Activated gamma-delta T cell (primary cell): Measurements from ENCODE around the gene CCL13.
"Not testable (repeated sequence)": the region's sequence is repeated elsewhere in the genome, so short reads cannot be mapped to it uniquely, and the experiment has no call there.

Experiments
- DNase-seq: peaks from one replicate; lab custom pipeline; 2025; lab: John Stamatoyannopoulos, UW
- total RNA-seq, 2 donors: gene quantifications; one replicate each; lab custom pipeline; 2026; lab: John Stamatoyannopoulos, UW

CCL13 gene
- total RNA-seq: 0 reads per million in 2 donors

GRCh38 chr17:34356194-34356593 is at the start of gene CCL13:
Gene CCL13 (plus strand): TSS chr17:34356480. CDS start chr17:34356527, 47 bp downstream.
- DNase-seq: no peak

GRCh38 chr17:34307110-34307509 is 49.2 kb upstream of the CCL13 start:
- DNase-seq: no peak

GRCh38 chr17:34308371-34308770 is 47.9 kb upstream of the CCL13 start:
- DNase-seq: no peak

DNA sequence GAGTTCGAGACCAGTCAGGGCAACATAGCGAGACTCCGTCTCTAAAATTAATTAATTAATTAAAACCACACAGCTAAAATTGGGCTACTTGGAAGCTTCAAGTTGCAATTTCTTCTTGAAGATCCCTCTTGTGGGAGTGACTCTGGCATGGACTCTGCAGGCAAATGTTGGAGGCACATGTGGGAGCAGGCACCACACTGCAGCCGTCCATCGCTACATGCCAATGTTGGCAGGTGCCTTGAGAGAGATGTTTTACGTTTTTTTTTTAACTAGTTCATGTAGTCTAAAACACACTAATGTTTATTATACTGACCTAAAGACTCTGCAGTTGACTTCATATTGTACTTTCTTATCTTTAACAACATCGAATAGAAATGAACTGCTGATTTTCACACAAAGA is 45.0 kb upstream of the CCL13 start:
- DNase-seq: no peak

DNA sequence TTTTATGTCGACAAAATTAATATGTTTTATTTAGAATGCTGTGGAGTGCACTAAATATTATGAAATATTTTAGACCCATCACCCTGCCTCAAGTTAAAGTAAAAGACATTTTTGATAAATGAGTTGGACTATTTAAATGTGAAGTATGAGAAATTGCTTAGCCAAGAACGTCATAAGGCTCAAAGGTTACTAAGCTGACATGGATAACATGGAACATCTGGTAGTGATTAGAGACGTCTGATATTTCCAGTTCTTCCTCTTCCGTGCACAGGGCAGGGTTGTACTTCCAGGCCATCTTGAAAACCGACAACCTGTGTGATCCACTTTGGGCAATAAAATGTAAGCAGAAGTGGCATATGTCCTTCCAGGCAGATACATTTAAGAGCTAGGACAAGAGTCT is 44.2 kb upstream of the CCL13 start:
- no peak for DNase-seq

GRCh38 chr17:34313164-34313563 is 43.1 kb upstream of the CCL13 start:
- DNase-seq: no peak

DNA sequence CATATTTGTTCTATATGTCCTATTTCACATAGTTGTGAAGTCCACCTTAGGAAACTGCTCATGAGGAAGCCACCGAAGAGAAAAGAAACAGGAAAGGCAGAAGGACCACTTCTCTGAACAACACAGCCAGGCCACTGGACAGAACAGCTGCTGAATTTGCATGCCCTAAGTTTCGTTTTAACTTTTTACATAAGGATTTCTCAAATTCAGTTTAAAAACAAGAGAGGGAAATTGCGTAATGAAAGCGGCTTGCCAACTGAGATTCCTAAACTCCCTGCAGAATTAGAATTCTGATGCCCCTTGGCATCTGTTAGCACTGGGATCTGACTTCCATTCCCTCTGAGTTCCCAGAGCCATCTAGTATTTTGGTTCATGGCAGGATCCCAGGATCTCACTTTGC is 42.0 kb upstream of the CCL13 start:
- no peak for DNase-seq

- DNase-seq: no peak
Observed at GRCh38 chr17:34318474-34318873, 37.8 kb upstream of the CCL13 start.

DNA sequence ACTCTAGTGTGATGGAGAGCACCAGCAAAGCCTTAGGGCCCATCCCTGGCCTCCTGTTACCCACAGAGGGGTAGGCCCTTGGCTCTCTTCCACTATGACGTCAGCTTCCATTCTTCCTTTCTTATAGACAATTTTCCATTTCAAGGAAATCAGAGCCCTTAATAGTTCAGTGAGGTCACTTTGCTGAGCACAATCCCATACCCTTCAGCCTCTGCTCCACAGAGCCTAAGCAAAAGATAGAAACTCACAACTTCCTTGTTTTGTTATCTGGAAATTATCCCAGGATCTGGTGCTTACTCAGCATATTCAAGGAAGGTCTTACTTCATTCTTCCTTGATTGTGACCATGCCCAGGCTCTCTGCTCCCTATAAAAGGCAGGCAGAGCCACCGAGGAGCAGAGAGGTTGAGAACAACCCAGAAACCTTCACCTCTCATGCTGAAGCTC is 37.2 kb upstream of the CCL13 start, which contains the start of gene CCL8:
Gene CCL8 (plus strand): TSS at position 397 of the 445 bp plus-strand sequence. CDS start 67 bp downstream, outside the sequence.
- no peak for DNase-seq

- no peak for DNase-seq
Observed at GRCh38 chr17:34321964-34322363, 34.3 kb upstream of the CCL13 start.

- not testable (repeated sequence) for DNase-seq
Observed at GRCh38 chr17:34327580-34327979, 28.7 kb upstream of the CCL13 start.

DNA sequence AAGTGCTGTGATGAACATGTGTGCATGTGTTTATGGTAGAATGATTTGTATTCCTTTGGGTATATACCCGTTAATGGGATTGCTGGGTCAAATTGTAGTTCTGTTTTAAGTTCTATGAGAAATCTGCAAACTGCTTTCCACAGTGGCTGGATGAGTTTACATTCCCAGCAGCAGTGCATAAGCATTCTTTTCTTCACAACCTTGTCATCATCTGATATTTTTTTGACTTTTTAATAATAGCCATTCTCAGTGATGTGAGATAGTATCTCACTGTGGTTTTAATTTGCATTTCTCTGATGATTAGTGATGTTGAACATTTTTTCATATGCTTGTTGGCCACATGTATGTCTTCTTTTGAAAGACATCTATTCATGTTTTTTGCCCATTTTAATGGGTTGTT is 18.6 kb upstream of the CCL13 start:
- DNase-seq: no peak

- DNase-seq: no peak
Observed at GRCh38 chr17:34339138-34339770, 17.0 kb upstream of the CCL13 start.

DNA sequence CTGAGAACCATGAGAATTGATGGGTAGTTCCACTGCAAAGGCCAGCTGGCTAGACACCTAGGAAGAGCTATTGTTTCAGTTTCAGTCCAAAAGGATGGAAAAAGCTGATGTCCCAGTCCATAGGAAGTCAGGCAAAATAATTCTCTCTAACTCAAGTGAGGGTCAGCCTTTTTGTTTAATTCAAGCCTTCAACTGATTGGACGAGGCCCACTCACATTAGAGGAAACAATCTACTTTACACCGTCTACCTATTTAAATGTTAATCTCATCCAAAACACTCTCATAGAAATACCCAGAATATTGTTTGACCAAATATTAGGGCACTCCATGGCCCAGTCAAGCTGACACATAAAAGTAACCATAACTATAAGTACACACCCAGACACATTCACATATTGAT is 14.4 kb upstream of the CCL13 start:
- no peak for DNase-seq

- no peak for DNase-seq
Observed at GRCh38 chr17:34347063-34347462, 9.2 kb upstream of the CCL13 start.

GRCh38 chr17:34349751-34350150 is 6.5 kb upstream of the CCL13 start:
- no peak for DNase-seq

GRCh38 chr17:34351096-34351495 is 5.2 kb upstream of the CCL13 start:
- no peak for DNase-seq

GRCh38 chr17:34352191-34352590 is 4.1 kb upstream of the CCL13 start:
- no peak for DNase-seq

DNA sequence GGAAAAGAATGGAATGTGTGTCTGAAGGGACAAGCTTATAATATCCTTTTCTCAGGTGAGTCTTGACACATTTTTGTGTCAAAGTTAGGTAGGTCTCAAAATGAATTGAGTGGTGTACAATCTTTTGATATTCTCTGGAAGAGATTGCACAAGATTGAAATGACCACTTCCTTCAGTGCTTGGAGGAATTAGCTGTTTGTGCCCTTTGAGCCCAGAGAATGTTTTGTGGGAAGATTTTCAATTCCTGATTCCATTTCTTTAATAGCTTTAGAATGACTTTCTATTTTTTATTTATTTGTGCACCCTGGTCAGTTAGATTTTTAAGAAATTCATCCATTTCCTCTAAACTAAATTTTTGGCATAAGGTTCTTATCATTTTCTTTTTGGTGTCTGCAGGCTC is 1.6 kb upstream of the CCL13 start:
- no peak for DNase-seq

GRCh38 chr17:34357398-34357797 is 1.1 kb downstream of the CCL13 start:
- DNase-seq: no peak

DNA sequence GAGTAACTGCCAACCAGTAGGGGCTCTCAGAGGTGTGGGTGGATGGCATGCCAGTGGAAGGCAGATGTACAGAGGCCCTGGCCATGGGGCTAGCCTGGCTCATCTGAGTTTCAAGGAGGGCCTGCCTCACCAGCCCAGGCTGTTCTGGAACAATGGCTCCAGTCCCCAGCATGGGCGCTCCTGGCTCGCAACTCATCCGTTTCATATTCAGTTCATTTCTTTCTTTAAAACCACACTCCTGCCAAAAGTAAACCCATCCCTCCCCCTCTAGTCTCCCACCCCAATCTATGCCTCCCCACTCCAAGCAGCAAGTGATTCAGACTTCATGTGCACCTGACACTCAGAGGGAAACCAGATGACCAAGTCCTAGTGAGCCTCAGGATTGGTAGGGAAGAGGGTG is 2.4 kb downstream of the CCL13 start:
- no peak for DNase-seq

DNA sequence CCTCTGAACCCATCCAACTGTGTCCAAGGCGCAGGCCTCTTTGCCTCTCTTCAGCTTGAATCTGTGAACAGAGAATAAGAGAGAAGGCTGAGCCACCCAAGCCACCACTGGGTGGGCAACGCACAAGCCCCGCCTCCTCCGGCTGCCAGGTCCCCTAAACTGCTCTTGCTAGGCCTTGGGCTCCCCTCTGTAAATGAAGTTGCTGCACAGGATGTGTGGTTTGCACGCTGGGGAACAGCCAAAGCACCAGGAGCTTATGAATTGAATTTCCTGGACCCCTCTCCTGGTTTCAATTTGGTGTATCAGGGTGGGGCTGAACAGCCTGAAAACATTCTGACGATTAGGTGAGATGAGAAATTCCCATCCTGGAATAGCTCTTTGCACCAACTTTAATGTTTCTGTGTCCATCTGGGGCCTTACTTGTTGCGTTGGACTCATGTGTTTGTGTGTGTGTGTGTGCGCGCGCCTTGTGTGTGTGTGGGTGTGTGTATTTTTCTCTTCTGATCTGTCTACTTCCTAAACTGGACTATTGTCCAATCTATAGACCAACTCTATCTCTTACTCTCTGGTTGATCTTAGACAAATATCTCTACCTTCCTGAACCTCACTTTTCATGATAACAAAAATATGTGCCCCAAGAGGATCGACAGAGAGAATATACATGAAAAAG is 4.5 kb downstream of the CCL13 start:
- no peak for DNase-seq

- DNase-seq: no peak
Observed at GRCh38 chr17:34361478-34362061, 5.3 kb downstream of the CCL13 start.
